Breast epithelium (tissue), 3 donors: ENCODE data around the gene TMEM187.

ENCODE experiments used
- POLR2A ChIP-seq: fragments of 450-650 bp; IDR thresholded peaks from one replicate; pipeline ENCODE4 v1.6.1; 2016; ENCODE audit warnings: antibody characterized with exemption, mild to moderate bottlenecking, moderate library complexity
- POLR2AphosphoS5 ChIP-seq, 3 donors: sonication (generic); formaldehyde crosslinking; IDR thresholded peaks; one replicate each; pipeline ENCODE4 v1.6.1; 2017; ENCODE audit warnings: antibody characterized with exemption in 3 of 3
- TF ChIP-seq, protein P1 (sequence below), 3 donors: fragments of 450-650 bp; IDR thresholded peaks; one replicate each; pipeline ENCODE4 v1.5.1; 2016 to 2017; ENCODE audit warnings: antibody characterized with exemption in 3 of 3, mild to moderate bottlenecking in 3 of 3, moderate library complexity in 3 of 3

DNA sequence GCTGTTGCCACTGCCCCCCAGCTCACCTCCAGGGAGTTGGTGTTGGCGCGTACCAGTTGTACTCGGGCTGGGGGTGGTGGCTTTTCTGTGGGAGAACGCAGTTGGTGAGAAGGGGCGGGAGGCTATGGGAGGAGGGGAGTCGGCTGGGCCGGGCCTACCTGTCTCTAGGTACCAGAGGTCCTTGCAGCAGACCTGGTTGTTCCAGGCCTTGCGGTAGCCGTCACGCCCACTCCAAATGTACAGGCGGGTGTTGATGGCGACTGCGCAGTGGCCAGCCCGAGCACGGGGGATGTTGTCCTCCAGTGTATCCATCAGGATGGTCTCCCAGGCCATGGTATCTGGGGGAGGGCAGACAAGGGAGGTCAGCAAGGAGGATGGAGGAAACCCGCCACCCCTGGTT is 12.5 kb upstream of the TMEM187 start:
- TF ChIP-seq POLR2AphosphoS5 (IDR thresholded peaks at IDR 0.05) (no peak), POLR2A (no peak)
- TF ChIP-seq, protein P1, sequence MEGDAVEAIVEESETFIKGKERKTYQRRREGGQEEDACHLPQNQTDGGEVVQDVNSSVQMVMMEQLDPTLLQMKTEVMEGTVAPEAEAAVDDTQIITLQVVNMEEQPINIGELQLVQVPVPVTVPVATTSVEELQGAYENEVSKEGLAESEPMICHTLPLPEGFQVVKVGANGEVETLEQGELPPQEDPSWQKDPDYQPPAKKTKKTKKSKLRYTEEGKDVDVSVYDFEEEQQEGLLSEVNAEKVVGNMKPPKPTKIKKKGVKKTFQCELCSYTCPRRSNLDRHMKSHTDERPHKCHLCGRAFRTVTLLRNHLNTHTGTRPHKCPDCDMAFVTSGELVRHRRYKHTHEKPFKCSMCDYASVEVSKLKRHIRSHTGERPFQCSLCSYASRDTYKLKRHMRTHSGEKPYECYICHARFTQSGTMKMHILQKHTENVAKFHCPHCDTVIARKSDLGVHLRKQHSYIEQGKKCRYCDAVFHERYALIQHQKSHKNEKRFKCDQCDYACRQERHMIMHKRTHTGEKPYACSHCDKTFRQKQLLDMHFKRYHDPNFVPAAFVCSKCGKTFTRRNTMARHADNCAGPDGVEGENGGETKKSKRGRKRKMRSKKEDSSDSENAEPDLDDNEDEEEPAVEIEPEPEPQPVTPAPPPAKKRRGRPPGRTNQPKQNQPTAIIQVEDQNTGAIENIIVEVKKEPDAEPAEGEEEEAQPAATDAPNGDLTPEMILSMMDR (IDR thresholded peaks at IDR 0.05) = no peak
